ENCODE results near the gene OPA1. TPM values are rescaled to one million over a fixed set of nuclear protein-coding genes. Genes with fewer than 3 reads are reported as not detected.

Gene OPA1
- total and polyA plus RNA-seq, 7 donors, result 29.4 to 129 (median 73.4) TPM

GRCh38 chr3:193548406-193548805, 44.6 kb upstream of the OPA1 start:
- Histone ChIP-seq H3K4me3 (no peak overlapping the region), H3K27ac (no peak overlapping the region), H3K27me3 (ENCODE audit: insufficient read depth in 3 of 3, low read length in 2 of 3) (no peaks in the 10 kb centered on the region), H3K4me1 (no peaks in the 10 kb centered on the region), H3K36me3 (ENCODE audit: insufficient read depth in 1 of 2, low read depth in 1 of 2) (no peaks in the 10 kb centered on the region), H3K9me3 (no peaks in the 10 kb centered on the region)
- WGBS, 3 donors, result 44 to 53% (median 48%) methylated on average over 4 of the region's 4 CpGs
- intact Hi-C loops (cut with DNase I), result no loop called here
- DNase-seq (no peak), ATAC-seq (no peak)
- TF ChIP-seq CTCF (IDR thresholded peaks at IDR 0.05), result no peak

GRCh38 chr3:193552923-193553322, 40.1 kb upstream of the OPA1 start:
- intact Hi-C loops (cut with DNase I), result no loop called here
- no peaks in the 10 kb centered on the region for H3K36me3 ChIP-seq (ENCODE audit: insufficient read depth in 1 of 2, low read depth in 1 of 2)
- ATAC-seq, result no peak
- TF ChIP-seq CTCF (IDR thresholded peaks at IDR 0.05), result no peak
- 37 to 75% (median 67%) methylated on average over 1 of the region's 1 CpG for WGBS, 3 donors
- no peak overlapping the region for H3K27ac ChIP-seq
- DNase-seq, result no peak
- no peaks in the 10 kb centered on the region for H3K9me3 ChIP-seq
- no peaks in the 10 kb centered on the region for H3K27me3 ChIP-seq (ENCODE audit: insufficient read depth in 3 of 3, low read length in 2 of 3)
- no peak overlapping the region for H3K4me3 ChIP-seq
- H3K4me1 ChIP-seq, result no peaks in the 10 kb centered on the region

GRCh38 chr3:193553586-193553985, 39.4 kb upstream of the OPA1 start:
- intact Hi-C loops (cut with DNase I), result no loop called here
- Histone ChIP-seq H3K27ac (no peak overlapping the region), H3K27me3 (ENCODE audit: insufficient read depth in 3 of 3, low read length in 2 of 3) (no peaks in the 10 kb centered on the region), H3K9me3 (no peaks in the 10 kb centered on the region), H3K36me3 (ENCODE audit: insufficient read depth in 1 of 2, low read depth in 1 of 2) (no peaks in the 10 kb centered on the region), H3K4me3 (no peak overlapping the region), H3K4me1 (no peaks in the 10 kb centered on the region)
- no peak for ATAC-seq
- WGBS, 3 donors, result 91 to 96% (median 95%) methylated on average over 1 of the region's 1 CpG
- no peak for TF ChIP-seq CTCF (IDR thresholded peaks at IDR 0.05)
- no peak for DNase-seq

GRCh38 chr3:193554811-193555210, 38.2 kb upstream of the OPA1 start, which contains the start of gene ATP13A4:
Gene ATP13A4 (minus strand): TSS chr3:193554895. CDS start chr3:193554799, 96 bp downstream.
- Histone ChIP-seq H3K4me3 (no peak within 1 kb of the TSS), H3K27ac (no peak within 1 kb of the TSS), H3K9me3 (no peaks in the 10 kb centered on the region), H3K4me1 (no peaks in the 10 kb centered on the region), H3K27me3 (ENCODE audit: insufficient read depth in 3 of 3, low read length in 2 of 3) (no peaks in the 10 kb centered on the region), H3K36me3 (ENCODE audit: insufficient read depth in 1 of 2, low read depth in 1 of 2) (no peaks in the 10 kb centered on the region)
- ATAC-seq (no peak), DNase-seq (no peak)
- 40 to 51% (median 44%) methylated on average over 9 of the region's 9 CpGs for WGBS, 3 donors
- intact Hi-C loops (cut with DNase I), result no loop called here
- TF ChIP-seq CTCF (IDR thresholded peaks at IDR 0.05), result no peak

- ATAC-seq (no peak), DNase-seq (no peak)
- Histone ChIP-seq H3K27ac (no peak overlapping the region), H3K4me3 (no peak overlapping the region), H3K9me3 (no peaks in the 10 kb centered on the region), H3K27me3 (ENCODE audit: insufficient read depth in 3 of 3, low read length in 2 of 3) (no peaks in the 10 kb centered on the region), H3K4me1 (no peaks in the 10 kb centered on the region), H3K36me3 (ENCODE audit: insufficient read depth in 1 of 2, low read depth in 1 of 2) (no peaks in the 10 kb centered on the region)
- intact Hi-C loops (cut with DNase I), result no loop called here
- no peak for TF ChIP-seq CTCF (IDR thresholded peaks at IDR 0.05)
- WGBS, 3 donors, result 33 to 40% (median 37%) methylated on average over 2 of the region's 2 CpGs
Observed at GRCh38 chr3:193556841-193557240, 36.2 kb upstream of the OPA1 start.

Data from psoas muscle (tissue), 8 donors.